Pancreas (tissue), 10 donors: ENCODE results near the gene HNRNPA1. TPM values are rescaled to one million over a fixed set of nuclear protein-coding genes. Genes with fewer than 3 reads are reported as not detected.
"Not testable (repeated sequence)": the region's sequence is repeated elsewhere in the genome, so short reads cannot be mapped to it uniquely, and the experiment has no call there.

Experiments
- ATAC-seq, 4 donors: fragments of 200-7000 bp; cut with Tn5 transposase; one replicate each; pipeline versions ENCODE4 v1.8.0 to v1.9.1; 2020; ENCODE audit warnings: mild to moderate bottlenecking in 4 of 4, moderate library complexity in 4 of 4
- DNase-seq, 6 donors: peaks; one replicate each; pipeline ENCODE4 v3.0.0-alpha.2; 2020
- FAIRE-seq: peaks from 2 replicates; lab custom pipeline; 2012; peaks lifted over from hg19 to GRCh38; lab: Jason Lieb, UNC
- H3K27ac ChIP-seq, 4 donors: fragments of 200-600 bp; sonication (generic); 1 replicate in 3 of 4; 2 replicates in 1 of 4; pipeline versions ENCODE4 v1.5.0 to v1.8.0; 2020
- H3K27me3 ChIP-seq, 4 donors: fragments of 200-600 bp; one replicate each; pipeline ENCODE4 v1.8.0; 2021
- H3K36me3 ChIP-seq, 3 donors: fragments of 200-600 bp; sonication (generic) in 1 of 3; one replicate each; pipeline versions ENCODE4 v1.5.0 to v1.8.0; 2020 to 2021
- H3K4me1 ChIP-seq, 3 donors: fragments of 200-600 bp; one replicate each; pipeline ENCODE4 v1.8.0; 2021
- H3K4me3 ChIP-seq, 4 donors: fragments of 200-600 bp; sonication (generic) in 2 of 4; one replicate each; pipeline versions ENCODE4 v1.5.0 to v1.8.0; 2020 to 2021
- H3K9me3 ChIP-seq, 4 donors: fragments of 200-600 bp; one replicate each; pipeline ENCODE4 v1.8.0; 2021
- WGBS, 2 donors: extraction: QIAGEN DNeasy Blood & Tissue Kit; methylation state at CpG; one replicate each; pipeline ENCODE4 v1.1.7; 2013; 5-methylcytosine and 5-hydroxymethylcytosine counted together
- intact Hi-C, 3 donors: fragments of 100-400 bp; cut with DNase I; formaldehyde crosslinking; loops; one replicate each; pipeline versions ENCODE4 v1.11.1 to v1.14.2; 2022
- polyA plus RNA-seq, 2 donors: library from polyadenylated mRNA; stranded (reverse); fragments of 200-250 nt; gene quantifications; one replicate each; pipeline ENCODE4 v1.2.3, GENCODE V29; 2013
- total RNA-seq, 6 donors: library from RNA; stranded (reverse); fragmentation: NEBNext Ultra II Directional in 4 of 6; extraction: Animal tissue kit (Norgen Biotek cat#: 25700) in 4 of 6; gene quantifications; one replicate each; pipeline versions ENCODE4 v1.2.1 to v1.2.4, GENCODE V29; 2021 to 2023
- TF ChIP-seq, protein P1 (sequence below), 4 donors: fragments of 200-600 bp; sonication (generic) in 3 of 4; IDR thresholded peaks; one replicate each; pipeline versions ENCODE4 v1.5.0 to v1.8.0; 2021; ENCODE audit warnings: antibody characterized with exemption in 4 of 4
- donor health status: healthy with polysubstance abuse.
- donor health status: DM: no; HTN: no; CAD: no; lungs with moderate emphysema.
- donor health status: DM: no; HTN: no; CAD: no.
- donor health status: control.
- donor health status: control.
- donor health status: Bipolar disorder and iron deficiency.
- donor health status: DM: yes; HTN: yes; CAD: no.
- donor health status: DM: no; HTN: no; CAD: no.
- donor health status: DM: no; HTN: no; CAD: no.
- donor health status: DM: yes; HTN: yes; CAD: no.

The HNRNPA1 gene
- total and polyA plus RNA-seq, 8 donors, result 266 to 784 (median 527) TPM

DNA sequence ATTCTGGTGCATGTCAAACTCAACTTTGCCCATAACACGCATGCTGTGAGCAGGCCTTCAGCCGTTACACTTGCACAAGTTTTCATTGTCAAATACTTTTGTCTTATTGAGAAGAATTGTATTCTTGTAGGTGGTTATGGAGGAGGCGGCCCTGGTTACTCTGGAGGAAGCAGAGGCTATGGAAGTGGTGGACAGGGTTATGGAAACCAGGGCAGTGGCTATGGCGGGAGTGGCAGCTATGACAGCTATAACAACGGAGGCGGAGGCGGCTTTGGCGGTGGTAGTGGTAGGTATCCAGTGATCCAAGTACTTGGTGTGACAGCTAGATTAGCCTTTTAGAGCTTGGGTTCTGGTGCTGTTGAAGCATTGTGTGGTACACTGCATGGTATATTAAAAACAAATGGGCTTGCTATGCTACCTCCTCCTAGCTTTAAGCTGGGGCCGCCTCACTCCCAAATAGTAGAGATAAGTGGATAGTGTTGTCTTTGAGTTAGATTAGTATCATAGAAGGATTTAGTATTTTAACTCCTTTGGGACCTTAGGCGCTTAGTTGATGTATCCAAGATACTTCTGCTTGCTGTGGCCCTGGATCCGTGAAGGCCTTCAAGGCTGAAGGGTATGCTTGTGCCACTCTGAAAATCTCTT is 2.5 kb downstream of the HNRNPA1 start:
- DNase-seq, result no peak
- H3K4me1 ChIP-seq, result peaks cover 14 to 36% (median 24%) of the 10 kb centered on the region in 3 donors
- H3K9me3 ChIP-seq, result no peaks in the 10 kb centered on the region
- FAIRE-seq, result no peak
- no peak for ATAC-seq
- TF ChIP-seq, protein P1, sequence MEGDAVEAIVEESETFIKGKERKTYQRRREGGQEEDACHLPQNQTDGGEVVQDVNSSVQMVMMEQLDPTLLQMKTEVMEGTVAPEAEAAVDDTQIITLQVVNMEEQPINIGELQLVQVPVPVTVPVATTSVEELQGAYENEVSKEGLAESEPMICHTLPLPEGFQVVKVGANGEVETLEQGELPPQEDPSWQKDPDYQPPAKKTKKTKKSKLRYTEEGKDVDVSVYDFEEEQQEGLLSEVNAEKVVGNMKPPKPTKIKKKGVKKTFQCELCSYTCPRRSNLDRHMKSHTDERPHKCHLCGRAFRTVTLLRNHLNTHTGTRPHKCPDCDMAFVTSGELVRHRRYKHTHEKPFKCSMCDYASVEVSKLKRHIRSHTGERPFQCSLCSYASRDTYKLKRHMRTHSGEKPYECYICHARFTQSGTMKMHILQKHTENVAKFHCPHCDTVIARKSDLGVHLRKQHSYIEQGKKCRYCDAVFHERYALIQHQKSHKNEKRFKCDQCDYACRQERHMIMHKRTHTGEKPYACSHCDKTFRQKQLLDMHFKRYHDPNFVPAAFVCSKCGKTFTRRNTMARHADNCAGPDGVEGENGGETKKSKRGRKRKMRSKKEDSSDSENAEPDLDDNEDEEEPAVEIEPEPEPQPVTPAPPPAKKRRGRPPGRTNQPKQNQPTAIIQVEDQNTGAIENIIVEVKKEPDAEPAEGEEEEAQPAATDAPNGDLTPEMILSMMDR (IDR thresholded peaks at IDR 0.05), result no peak
- 14% methylated on average over 11 of the region's 11 CpGs for WGBS, 2 donors
- H3K36me3 ChIP-seq, result peaks cover 9 to 43% (median 30%) of the 10 kb centered on the region in 3 donors
- H3K27ac ChIP-seq, result no peak overlapping the region
- peak overlapping the region in 3 of 4 donors; percentile 54 to 76 (median 76) for H3K4me3 ChIP-seq
- intact Hi-C loops, result no loop called here
- H3K27me3 ChIP-seq, result no peaks in the 10 kb centered on the region

DNA sequence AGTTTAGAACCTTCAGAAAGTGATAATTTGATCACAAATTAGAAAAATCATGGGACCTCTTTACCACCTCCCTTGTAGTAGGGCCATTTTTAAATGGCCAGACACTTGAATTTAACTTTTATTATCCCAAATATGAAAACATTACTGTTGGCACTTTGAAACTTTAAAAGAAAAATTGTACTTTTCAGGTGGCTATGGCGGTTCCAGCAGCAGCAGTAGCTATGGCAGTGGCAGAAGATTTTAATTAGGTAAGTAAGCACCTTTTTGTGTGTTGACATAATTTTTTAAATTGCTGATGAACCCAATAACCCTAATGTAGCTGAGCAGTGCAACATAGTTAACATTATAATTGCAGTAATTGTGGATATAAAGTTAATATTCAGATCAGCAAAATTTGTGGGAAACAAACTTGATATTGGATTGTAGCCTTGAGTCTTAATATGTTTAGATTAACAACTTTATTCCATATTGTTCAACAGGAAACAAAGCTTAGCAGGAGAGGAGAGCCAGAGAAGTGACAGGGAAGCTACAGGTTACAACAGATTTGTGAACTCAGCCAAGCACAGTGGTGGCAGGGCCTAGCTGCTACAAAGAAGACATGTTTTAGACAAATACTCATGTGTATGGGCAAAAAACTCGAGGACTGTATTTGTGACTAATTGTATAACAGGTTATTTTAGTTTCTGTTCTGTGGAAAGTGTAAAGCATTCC is 3.7 kb downstream of the HNRNPA1 start:
- Histone ChIP-seq H3K4me1 (peaks cover 14 to 30% (median 17%) of the 10 kb centered on the region in 3 donors), H3K36me3 (peaks cover 9 to 49% (median 30%) of the 10 kb centered on the region in 3 donors), H3K4me3 (peak overlapping the region in 3 of 4 donors; percentile 54 to 76 (median 76))
- FAIRE-seq, DNase-seq, H3K9me3 ChIP-seq, H3K27ac ChIP-seq, ATAC-seq, H3K27me3 ChIP-seq, intact Hi-C loops: not testable (repeated sequence)
- 20 to 24% methylated on average over 1 of the region's 2 CpGs for WGBS, 2 donors

DNA sequence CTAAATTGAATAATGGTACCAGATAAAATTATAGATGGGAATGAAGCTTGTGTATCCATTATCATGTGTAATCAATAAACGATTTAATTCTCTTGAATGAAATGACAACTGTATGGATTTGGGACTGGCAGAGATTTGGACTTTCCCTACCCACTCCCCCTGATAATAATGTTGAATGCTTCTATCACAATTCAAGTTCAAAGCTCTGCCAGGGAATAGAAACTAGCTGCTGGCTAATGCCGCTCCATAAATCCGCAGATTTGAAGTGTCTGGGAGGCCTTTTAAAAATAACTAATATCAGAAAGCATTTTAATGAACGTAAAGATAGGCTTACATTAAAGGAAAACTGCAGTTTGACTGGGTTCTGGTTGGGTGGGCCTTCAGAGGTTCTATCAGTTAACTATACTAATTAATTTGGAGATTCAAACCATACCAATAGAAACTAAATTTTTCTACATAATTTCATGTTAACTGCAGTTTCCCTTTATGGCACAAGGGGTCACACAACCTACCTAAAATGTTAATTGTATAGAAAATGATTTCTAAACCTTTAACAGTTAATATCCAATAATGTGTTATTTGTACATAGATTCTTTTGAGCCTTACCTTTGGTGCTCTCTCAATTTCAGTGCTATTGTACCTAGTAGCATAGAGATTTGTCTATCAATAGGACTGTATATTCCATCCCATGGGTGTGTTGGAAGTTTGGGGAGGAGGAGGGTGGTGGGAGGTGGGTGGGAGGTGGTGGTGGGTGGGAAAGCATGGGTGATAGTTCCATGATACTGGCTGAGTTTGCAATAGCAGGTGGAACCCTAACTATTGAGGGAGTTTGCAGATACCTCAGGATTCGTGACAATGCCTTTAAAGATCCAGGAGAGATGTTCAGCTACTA is 4.9 kb downstream of the HNRNPA1 start:
- 38 to 43% methylated on average over 5 of the region's 5 CpGs for WGBS, 2 donors
- no peaks in the 10 kb centered on the region for H3K27me3 ChIP-seq
- peak overlapping the region in 2 of 4 donors; percentile 7 to 76 for H3K4me3 ChIP-seq
- TF ChIP-seq, protein P1 (IDR thresholded peaks at IDR 0.05), result peak in 1 of 4 donors; percentile 13
- H3K4me1 ChIP-seq, result peaks cover 14 to 30% (median 17%) of the 10 kb centered on the region in 3 donors
- no peaks in the 10 kb centered on the region for H3K9me3 ChIP-seq
- H3K27ac ChIP-seq, result no peak overlapping the region
- peaks cover 9 to 49% (median 30%) of the 10 kb centered on the region in 3 donors for H3K36me3 ChIP-seq
- DNase-seq, result no peak
- FAIRE-seq, result no peak
- intact Hi-C loops, result no loop called here
- no peak for ATAC-seq

- H3K9me3 ChIP-seq, result no peaks in the 10 kb centered on the region
- ATAC-seq (peak in 2 of 4 donors; percentile 4 to 6), DNase-seq (no peak), FAIRE-seq (no peak)
- no peaks in the 10 kb centered on the region for H3K27me3 ChIP-seq
- TF ChIP-seq, protein P1 (IDR thresholded peaks at IDR 0.05), result no peak
- no peak overlapping the region for H3K27ac ChIP-seq
- H3K4me1 ChIP-seq, result peaks cover 14 to 30% (median 17%) of the 10 kb centered on the region in 3 donors
- intact Hi-C loops, result no loop called here
- peak overlapping the region in 1 of 4 donors; percentile 76 for H3K4me3 ChIP-seq
- 37% methylated on average over 12 of the region's 12 CpGs for WGBS, 2 donors
- H3K36me3 ChIP-seq, result peaks cover 9 to 49% (median 30%) of the 10 kb centered on the region in 3 donors
Observed at GRCh38 chr12:54286042-54287030, 5.8 kb downstream of the HNRNPA1 start.
